Loucy (cell line): ENCODE data around the gene P2RX7.

ENCODE experiments used
- H2AFZ ChIP-seq: fragments of 200-600 bp; sonication (generic); 2 replicates; pipeline ENCODE4 v1.6.0; 2016; ENCODE audit warnings: antibody characterized with exemption, mild to moderate bottlenecking, low read length, moderate library complexity
- H3F3A ChIP-seq: fragments of 200-600 bp; 2 replicates; pipeline ENCODE4 v1.6.0; 2016; ENCODE audit warnings: antibody characterized with exemption, low read depth, mild to moderate bottlenecking
- H3K27me3 ChIP-seq: fragments of 200-600 bp; sonication (generic); 2 replicates; pipeline ENCODE4 v1.6.1; 2014; ENCODE audit warnings: low read length, mild to moderate bottlenecking; ENCODE audit not compliant: insufficient read depth, poor library complexity, severe bottlenecking
- H3K36me3 ChIP-seq: fragments of 200-600 bp; sonication (generic); 2 replicates; pipeline ENCODE4 v1.6.1; 2016; ENCODE audit warnings: low read length; ENCODE audit not compliant: insufficient read depth
- H3K4me1 ChIP-seq: fragments of 200-600 bp; sonication (generic); 2 replicates; pipeline ENCODE4 v1.5.1; 2014; ENCODE audit warnings: low read length, mild to moderate bottlenecking; ENCODE audit not compliant: insufficient read depth, poor library complexity, severe bottlenecking
- H3K4me2 ChIP-seq: fragments of 200-600 bp; sonication (generic); 2 replicates; pipeline ENCODE4 v1.6.0; 2014; ENCODE audit warnings: antibody characterized with exemption, low read length, low read depth, mild to moderate bottlenecking; ENCODE audit not compliant: poor library complexity, severe bottlenecking
- H3K4me3 ChIP-seq: fragments of 200-600 bp; sonication (generic); 2 replicates; pipeline ENCODE4 v1.5.1; 2014; ENCODE audit warnings: low read length, mild to moderate bottlenecking, mixed read lengths; ENCODE audit not compliant: poor library complexity, severe bottlenecking
- H3K79me2 ChIP-seq: fragments of 200-600 bp; sonication (generic); 2 replicates; pipeline ENCODE4 v1.6.1; 2014; ENCODE audit warnings: low read length; ENCODE audit not compliant: insufficient read depth
- H3K9ac ChIP-seq: fragments of 200-600 bp; sonication (generic); 2 replicates; pipeline ENCODE4 v1.6.0; 2014; ENCODE audit warnings: mild to moderate bottlenecking, low read depth, low read length, moderate library complexity; ENCODE audit not compliant: poor library complexity, severe bottlenecking
- H3K9me2 ChIP-seq: fragments of 200-600 bp; sonication (generic); replicated peaks from 2 replicates; pipeline ENCODE4 v1.6.1; 2016; ENCODE audit warnings: low read depth, low read length, mixed read lengths
- H3K9me3 ChIP-seq: fragments of 200-600 bp; sonication (generic); 2 replicates; pipeline ENCODE4 v1.6.1; 2014; ENCODE audit warnings: mild to moderate bottlenecking, antibody characterized with exemption, low read length, low read depth; ENCODE audit not compliant: insufficient read depth
- H4K20me1 ChIP-seq: fragments of 200-600 bp; sonication (generic); 2 replicates; pipeline ENCODE4 v1.6.0; 2014; ENCODE audit warnings: antibody characterized with exemption, low read length, mild to moderate bottlenecking; ENCODE audit not compliant: insufficient read depth, poor library complexity, severe bottlenecking
- CTCF ChIP-seq: fragments of 200-600 bp; sonication (generic); conservative IDR thresholded peaks from 2 replicates; pipeline ENCODE4 v1.5.1; 2014; ENCODE audit warnings: mild to moderate bottlenecking, antibody characterized with exemption, low read length
- EZH2phosphoT487 ChIP-seq: fragments of 200-600 bp; IDR thresholded peaks from 2 replicates; pipeline ENCODE4 v1.6.1; 2018; ENCODE audit warnings: antibody characterized with exemption, mild to moderate bottlenecking, moderate library complexity, borderline replicate concordance

P2RX7 gene

GRCh38 chr12:121167951-121168350, 35.3 kb downstream of the P2RX7 start:
- no peaks in the 10 kb centered on the region for H4K20me1 ChIP-seq
- no peaks in the 10 kb centered on the region for H3K4me1 ChIP-seq
- H3K4me2 ChIP-seq: no peak overlapping the region
- no peaks in the 10 kb centered on the region for H3K36me3 ChIP-seq
- no peaks in the 10 kb centered on the region for H3K79me2 ChIP-seq
- H3K4me3 ChIP-seq: no peak overlapping the region
- H3K27me3 ChIP-seq: no peaks in the 10 kb centered on the region
- H2AFZ ChIP-seq: no peak overlapping the region
- TF ChIP-seq EZH2phosphoT487: no peak
- no peak for TF ChIP-seq CTCF
- H3K9ac ChIP-seq: no peak overlapping the region
- no peaks in the 10 kb centered on the region for H3F3A ChIP-seq
- no peaks in the 10 kb centered on the region for H3K9me3 ChIP-seq
- no peaks in the 10 kb centered on the region for H3K9me2 ChIP-seq

- TF ChIP-seq CTCF (no peak), EZH2phosphoT487 (no peak)
- Histone ChIP-seq H3K4me1 (no peaks in the 10 kb centered on the region), H3K36me3 (no peaks in the 10 kb centered on the region), H3K4me2 (no peak overlapping the region), H3K79me2 (no peaks in the 10 kb centered on the region), H3K9me2 (no peaks in the 10 kb centered on the region), H4K20me1 (no peaks in the 10 kb centered on the region), H3K9ac (no peak overlapping the region), H3K9me3 (no peaks in the 10 kb centered on the region), H3F3A (no peaks in the 10 kb centered on the region), H2AFZ (no peak overlapping the region), H3K4me3 (no peak overlapping the region), H3K27me3 (no peaks in the 10 kb centered on the region)
Measured at GRCh38 chr12:121170151-121170550, 37.5 kb downstream of the P2RX7 start.

GRCh38 chr12:121170611-121171260, 38.1 kb downstream of the P2RX7 start:
- Histone ChIP-seq H3K4me2 (no peak overlapping the region), H3K4me1 (no peaks in the 10 kb centered on the region), H3K4me3 (no peak overlapping the region), H3K36me3 (no peaks in the 10 kb centered on the region), H4K20me1 (no peaks in the 10 kb centered on the region), H2AFZ (0 out of 2 replicates have a peak overlapping the region, but pooled peaks have one; percentile 8), H3K27me3 (no peaks in the 10 kb centered on the region), H3F3A (no peaks in the 10 kb centered on the region), H3K9me3 (no peaks in the 10 kb centered on the region), H3K9ac (no peak overlapping the region), H3K79me2 (no peaks in the 10 kb centered on the region), H3K9me2 (no peaks in the 10 kb centered on the region)
- TF ChIP-seq EZH2phosphoT487: no peak
- no peak for TF ChIP-seq CTCF
